ENCODE results near the gene SPIRE2. TPM values are rescaled to one million over a fixed set of nuclear protein-coding genes. Genes with fewer than 3 reads are reported as not detected.

SPIRE2 gene
- total RNA-seq, 2 experiments from 2014 or later: 0.44 to 0.80 TPM

DNA sequence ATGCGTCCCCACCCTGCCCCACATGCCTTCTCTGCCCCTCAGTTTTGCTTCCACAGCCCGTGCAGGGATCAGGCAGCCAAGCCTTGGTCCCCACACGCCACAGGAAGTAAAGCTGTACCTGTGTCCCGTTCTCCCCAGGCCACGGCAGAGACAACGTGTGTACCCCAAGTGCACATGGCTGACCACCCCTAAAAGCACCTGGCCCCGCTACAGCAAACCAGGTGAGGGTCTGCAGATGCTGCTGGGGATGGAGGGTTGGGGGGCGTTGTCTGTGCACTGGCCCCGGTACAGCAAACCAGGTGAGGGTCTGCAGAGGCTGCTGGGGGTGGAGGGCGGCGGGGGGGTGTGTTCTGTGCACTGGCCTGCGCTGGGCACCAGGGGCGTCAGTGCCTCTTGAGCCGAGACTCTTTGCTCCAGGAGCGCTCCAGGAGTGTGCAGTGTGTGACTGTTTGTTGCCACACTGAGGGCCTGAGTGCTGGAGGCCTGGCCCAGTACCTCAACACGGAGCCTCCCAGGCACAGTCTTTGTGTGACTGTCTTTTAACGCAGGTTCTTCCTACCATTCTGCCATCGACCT is 63.9 kb downstream of the SPIRE2 start:
- Mint-ChIP-seq H3K36me3 (peaks cover 35% of the 10 kb centered on the region), H3K4me3 (no peak overlapping the region), H3K4me1 (peaks cover 12% of the 10 kb centered on the region), H3K27me3 (no peaks in the 10 kb centered on the region), H3K9me3 (ENCODE audit: low read depth) (no peaks in the 10 kb centered on the region), H3K27ac (no peak overlapping the region)
- ATAC-seq: no peak
- CTCF ChIA-PET: no interaction called here
- DNase-seq: no peak

GRCh38 chr16:89892635-89893034 is 64.4 kb downstream of the SPIRE2 start:
- peaks cover 31% of the 10 kb centered on the region for H3K36me3 Mint-ChIP-seq
- no peaks in the 10 kb centered on the region for H3K9me3 Mint-ChIP-seq (ENCODE audit: low read depth)
- peaks cover 12% of the 10 kb centered on the region for H3K4me1 Mint-ChIP-seq
- no peak overlapping the region for H3K27ac Mint-ChIP-seq
- H3K27me3 Mint-ChIP-seq: no peaks in the 10 kb centered on the region
- DNase-seq (no peak), ATAC-seq (no peak)
- H3K4me3 Mint-ChIP-seq: no peak overlapping the region
- CTCF ChIA-PET: no interaction called here

DNA sequence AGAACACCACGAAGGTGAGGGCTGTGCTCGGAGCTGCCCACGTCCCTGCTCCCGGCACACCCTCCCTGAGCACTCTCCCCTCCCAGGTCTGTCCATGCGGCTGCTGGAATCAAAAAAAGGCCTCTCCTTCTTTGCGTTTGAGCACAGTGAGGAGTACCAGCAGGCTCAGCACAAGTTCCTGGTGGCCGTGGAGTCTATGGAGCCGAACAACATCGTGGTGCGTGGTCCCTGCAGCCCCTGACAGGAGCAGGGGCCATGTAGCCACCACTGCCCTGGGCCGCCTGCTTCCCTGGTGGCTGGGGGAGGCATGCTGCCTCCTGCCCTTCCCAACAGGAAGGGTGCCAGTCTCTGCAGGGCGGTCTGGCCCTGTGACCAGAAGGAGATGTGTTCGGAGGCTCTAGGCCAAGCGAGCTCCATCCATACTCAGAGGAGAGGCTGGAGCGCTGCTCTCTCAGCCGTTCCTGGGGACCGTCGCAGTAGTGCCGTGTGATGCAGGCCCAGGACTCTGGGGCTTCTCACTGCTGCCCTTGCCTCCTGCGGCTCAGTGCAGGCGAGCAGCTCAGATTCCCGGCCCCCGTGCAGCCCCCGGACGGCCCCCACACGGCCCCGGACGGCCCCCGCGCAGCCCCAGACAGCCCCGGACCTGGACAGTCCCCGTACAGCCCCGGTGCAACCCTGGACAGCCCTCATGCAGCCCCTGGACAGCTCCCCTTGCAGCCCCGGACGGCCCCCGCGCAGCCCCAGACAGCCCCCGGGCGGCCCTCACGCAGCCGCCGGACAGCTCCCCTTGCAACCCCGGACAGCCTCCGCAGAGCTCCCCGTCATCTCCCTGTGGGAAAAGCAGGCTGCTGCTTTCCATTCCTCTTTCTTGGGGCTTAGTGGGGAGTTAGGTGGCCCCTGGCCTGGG is 65.6 kb downstream of the SPIRE2 start:
- H3K4me3 Mint-ChIP-seq: no peak overlapping the region
- DNase-seq (no peak), ATAC-seq (no peak)
- CTCF ChIA-PET: interaction anchor here (1.2 to 1.7 kb wide), 2 partner anchors 16 to 33 kb away, joined by 3 to 5 read pairs; no protein-coding TSS in a partner anchor
- no peaks in the 10 kb centered on the region for H3K9me3 Mint-ChIP-seq (ENCODE audit: low read depth)
- no peak overlapping the region for H3K27ac Mint-ChIP-seq
- H3K27me3 Mint-ChIP-seq: no peaks in the 10 kb centered on the region
- H3K4me1 Mint-ChIP-seq: peaks cover 12% of the 10 kb centered on the region
- H3K36me3 Mint-ChIP-seq: peaks cover 26% of the 10 kb centered on the region

DNA sequence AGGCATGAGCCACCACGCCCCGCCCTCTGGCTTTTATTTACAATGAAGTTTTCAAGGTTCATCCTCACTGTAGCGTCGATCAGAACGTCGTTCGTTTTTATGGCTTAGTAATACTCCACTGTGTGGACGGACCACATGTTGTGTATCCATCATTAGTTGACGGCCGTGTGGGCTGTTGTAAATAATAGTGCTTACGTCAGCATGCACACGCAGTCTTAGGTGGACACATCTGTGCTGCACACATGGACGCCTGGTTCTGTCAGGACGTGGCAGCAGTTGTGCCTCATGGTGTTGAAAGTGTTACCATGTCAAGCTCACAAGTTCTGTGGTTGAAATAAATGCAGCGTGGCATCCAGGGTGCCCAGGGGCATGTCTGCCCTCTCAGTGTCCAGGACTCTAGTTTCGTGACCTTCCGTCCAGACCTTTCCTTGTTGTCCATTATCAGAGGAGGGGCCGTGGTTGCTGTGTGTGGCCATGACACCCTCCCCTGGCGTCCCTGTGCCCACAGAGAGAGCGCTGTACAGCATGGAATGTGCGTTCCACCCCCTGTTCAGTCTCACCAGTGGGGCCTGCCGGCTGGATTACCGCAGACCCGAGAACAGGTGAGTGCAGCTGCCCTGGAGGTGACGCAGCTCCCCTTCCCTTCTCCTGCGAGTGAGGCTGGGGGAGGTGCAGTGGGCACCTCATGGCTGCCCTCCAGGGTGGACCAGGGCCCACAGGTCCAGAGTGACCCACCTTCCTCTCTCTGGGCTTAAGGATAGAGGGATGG is 67.4 kb downstream of the SPIRE2 start:
- no peak for ATAC-seq
- peaks cover 32% of the 10 kb centered on the region for H3K36me3 Mint-ChIP-seq
- DNase-seq: no peak
- peaks cover 4% of the 10 kb centered on the region for H3K4me1 Mint-ChIP-seq
- no peaks in the 10 kb centered on the region for H3K9me3 Mint-ChIP-seq (ENCODE audit: low read depth)
- CTCF ChIA-PET: interaction anchor here (1.7 kb wide), 1 partner anchor 14 kb away, joined by 5 read pairs; no protein-coding TSS in a partner anchor
- H3K4me3 Mint-ChIP-seq: no peak overlapping the region
- no peak overlapping the region for H3K27ac Mint-ChIP-seq
- H3K27me3 Mint-ChIP-seq: no peaks in the 10 kb centered on the region

DNA sequence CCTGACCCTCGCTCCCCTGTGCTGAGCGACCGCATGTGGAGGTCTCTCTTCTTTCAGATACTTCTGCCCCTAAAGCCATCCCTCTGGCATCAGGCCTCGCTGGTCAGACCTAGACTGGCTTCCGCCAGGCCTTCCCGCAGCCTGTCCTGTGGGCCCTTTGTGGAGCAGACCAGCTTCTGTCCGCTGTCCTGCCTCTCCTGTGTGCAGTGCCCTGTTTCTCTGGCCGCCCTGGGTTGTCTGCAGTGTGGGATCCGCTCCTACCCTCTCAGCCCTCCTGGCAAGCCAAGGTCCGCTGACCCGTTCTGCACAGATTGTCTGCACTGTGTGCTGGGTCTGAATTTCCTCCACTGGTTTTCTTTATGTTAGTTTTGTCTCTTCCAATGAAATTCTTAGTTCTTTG is 68.9 kb downstream of the SPIRE2 start:
- no peak for ATAC-seq
- Mint-ChIP-seq H3K4me1 (no peaks in the 10 kb centered on the region), H3K27me3 (no peaks in the 10 kb centered on the region), H3K4me3 (no peak overlapping the region), H3K36me3 (peaks cover 32% of the 10 kb centered on the region), H3K27ac (no peak overlapping the region), H3K9me3 (ENCODE audit: low read depth) (no peaks in the 10 kb centered on the region)
- DNase-seq: no peak
- CTCF ChIA-PET: interaction anchor here (2.5 kb wide), 1 partner anchor 12 kb away, joined by 8 read pairs; no protein-coding TSS in a partner anchor

DNA sequence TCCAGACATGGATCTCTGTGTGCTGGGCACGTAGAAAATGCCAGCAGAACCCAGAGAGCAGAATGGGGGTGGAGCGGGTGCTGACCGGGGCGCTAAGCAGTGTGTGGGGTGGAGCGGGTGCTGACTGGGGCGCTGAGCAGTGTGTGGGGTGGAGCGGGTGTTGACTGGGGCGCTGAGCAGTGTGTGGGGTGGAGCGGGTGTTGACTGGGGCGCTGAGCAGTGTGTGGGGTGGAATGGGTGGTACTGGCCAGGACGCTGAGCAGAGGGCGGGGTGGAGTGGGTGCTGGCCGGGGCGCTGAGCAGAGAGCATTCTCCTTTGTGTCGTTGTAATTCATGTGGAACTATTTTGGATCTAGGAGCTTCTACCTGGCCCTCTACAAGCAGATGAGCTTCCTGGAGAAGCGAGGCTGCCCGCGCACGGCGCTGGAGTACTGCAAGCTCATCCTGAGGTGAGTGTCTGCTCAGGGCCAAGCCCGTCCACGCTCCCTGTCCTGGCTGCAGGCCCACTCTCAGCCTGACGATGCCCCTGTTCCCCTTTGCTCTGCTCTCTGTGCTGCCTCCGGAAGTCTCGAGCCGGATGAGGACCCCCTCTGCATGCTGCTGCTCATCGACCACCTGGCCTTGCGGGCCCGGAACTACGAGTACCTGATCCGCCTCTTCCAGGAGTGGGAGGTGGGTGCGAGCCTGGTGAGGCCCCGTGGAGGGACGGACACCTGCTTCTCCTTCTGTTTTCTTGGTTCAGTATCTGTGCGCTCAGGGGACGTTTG is 70.1 kb downstream of the SPIRE2 start:
- no peak for DNase-seq
- no peaks in the 10 kb centered on the region for H3K27me3 Mint-ChIP-seq
- H3K36me3 Mint-ChIP-seq: peaks cover 30% of the 10 kb centered on the region
- H3K27ac Mint-ChIP-seq: no peak overlapping the region
- H3K9me3 Mint-ChIP-seq (ENCODE audit: low read depth): no peaks in the 10 kb centered on the region
- H3K4me1 Mint-ChIP-seq: no peaks in the 10 kb centered on the region
- CTCF ChIA-PET: interaction anchor here (2.5 kb wide), 1 partner anchor 11 kb away, joined by 8 read pairs; no protein-coding TSS in a partner anchor
- no peak overlapping the region for H3K4me3 Mint-ChIP-seq
- ATAC-seq: no peak

GRCh38 chr16:89899879-89900481 is 71.7 kb downstream of the SPIRE2 start:
- Mint-ChIP-seq H3K9me3 (ENCODE audit: low read depth) (no peaks in the 10 kb centered on the region), H3K36me3 (peaks cover 30% of the 10 kb centered on the region), H3K4me3 (no peak overlapping the region), H3K4me1 (no peaks in the 10 kb centered on the region), H3K27me3 (no peaks in the 10 kb centered on the region), H3K27ac (no peak overlapping the region)
- CTCF ChIA-PET: interaction anchor here (2.5 kb wide), 1 partner anchor 10 kb away, joined by 8 read pairs; no protein-coding TSS in a partner anchor
- no peak for ATAC-seq
- DNase-seq: no peak

DNA sequence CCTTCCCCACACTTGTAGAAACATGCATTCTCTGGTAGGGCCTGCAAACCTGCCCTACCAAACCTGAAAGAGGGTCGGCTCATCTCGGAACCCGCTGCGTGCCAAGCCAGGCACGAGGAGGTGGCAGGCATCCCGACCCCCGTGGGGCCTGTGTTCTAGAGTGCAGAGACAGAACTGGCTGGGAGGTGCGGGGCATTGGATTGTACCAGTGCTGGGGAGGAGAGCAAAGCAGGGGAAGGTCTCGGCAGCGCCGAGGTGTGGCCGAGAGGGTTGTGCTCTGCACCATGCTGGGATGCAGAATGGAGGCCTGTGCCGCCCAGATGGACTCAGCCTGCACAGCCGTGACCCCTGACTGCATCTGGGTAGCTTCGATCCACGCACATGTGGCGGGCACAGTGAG is 72.6 kb downstream of the SPIRE2 start:
- CTCF ChIA-PET: no interaction called here
- Mint-ChIP-seq H3K36me3 (peaks cover 31% of the 10 kb centered on the region), H3K4me3 (no peak overlapping the region), H3K27ac (no peak overlapping the region), H3K9me3 (ENCODE audit: low read depth) (no peaks in the 10 kb centered on the region), H3K27me3 (no peaks in the 10 kb centered on the region), H3K4me1 (no peaks in the 10 kb centered on the region)
- DNase-seq (no peak), ATAC-seq (no peak)

- CTCF ChIA-PET: no interaction called here
- H3K27me3 Mint-ChIP-seq: no peaks in the 10 kb centered on the region
- peaks cover 2% of the 10 kb centered on the region for H3K9me3 Mint-ChIP-seq (ENCODE audit: low read depth)
- no peak for ATAC-seq
- H3K36me3 Mint-ChIP-seq: peaks cover 37% of the 10 kb centered on the region
- no peaks in the 10 kb centered on the region for H3K4me1 Mint-ChIP-seq
- no peak overlapping the region for H3K27ac Mint-ChIP-seq
- no peak overlapping the region for H3K4me3 Mint-ChIP-seq
- DNase-seq: no peak
Observed at GRCh38 chr16:89902980-89903379, 74.7 kb downstream of the SPIRE2 start.

DNA sequence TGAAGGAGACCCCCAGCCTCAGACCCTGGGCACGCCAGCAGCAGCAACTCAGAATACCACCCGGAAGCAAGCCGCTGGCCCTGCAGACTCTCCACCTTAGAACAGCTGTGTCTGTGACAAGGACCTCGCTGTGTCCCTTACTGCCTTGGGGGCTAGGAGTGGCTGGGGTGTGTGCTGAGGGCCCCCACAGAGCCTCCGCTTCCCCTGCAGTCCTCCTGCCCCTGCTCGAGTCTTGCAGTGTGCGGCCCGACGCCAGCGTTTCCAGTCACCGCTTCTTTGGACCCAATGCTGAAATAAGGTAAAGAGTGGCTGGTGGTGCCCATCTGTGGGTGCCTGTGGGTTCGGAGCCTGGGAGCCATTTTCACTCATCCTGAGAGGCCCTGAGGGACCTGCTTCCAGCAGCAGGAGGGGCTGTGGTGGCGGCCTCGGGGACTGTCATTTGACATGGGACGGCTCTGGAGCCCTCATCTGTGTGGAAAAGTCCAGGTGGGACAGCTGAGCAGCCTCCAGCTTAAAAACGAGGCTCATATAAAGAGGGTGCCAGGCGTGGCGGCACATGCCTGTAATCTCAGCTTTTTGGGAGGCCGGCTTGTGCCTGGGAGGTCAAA is 75.7 kb downstream of the SPIRE2 start:
- no peaks in the 10 kb centered on the region for H3K4me1 Mint-ChIP-seq
- peaks cover 36% of the 10 kb centered on the region for H3K36me3 Mint-ChIP-seq
- H3K9me3 Mint-ChIP-seq (ENCODE audit: low read depth): peaks cover 2% of the 10 kb centered on the region
- H3K4me3 Mint-ChIP-seq: no peak overlapping the region
- no peak overlapping the region for H3K27ac Mint-ChIP-seq
- CTCF ChIA-PET: interaction anchor here (1.0 kb wide), 1 partner anchor 9 kb away, joined by 3 read pairs; no protein-coding TSS in a partner anchor
- no peak for DNase-seq
- no peaks in the 10 kb centered on the region for H3K27me3 Mint-ChIP-seq
- no peak for ATAC-seq

DNA sequence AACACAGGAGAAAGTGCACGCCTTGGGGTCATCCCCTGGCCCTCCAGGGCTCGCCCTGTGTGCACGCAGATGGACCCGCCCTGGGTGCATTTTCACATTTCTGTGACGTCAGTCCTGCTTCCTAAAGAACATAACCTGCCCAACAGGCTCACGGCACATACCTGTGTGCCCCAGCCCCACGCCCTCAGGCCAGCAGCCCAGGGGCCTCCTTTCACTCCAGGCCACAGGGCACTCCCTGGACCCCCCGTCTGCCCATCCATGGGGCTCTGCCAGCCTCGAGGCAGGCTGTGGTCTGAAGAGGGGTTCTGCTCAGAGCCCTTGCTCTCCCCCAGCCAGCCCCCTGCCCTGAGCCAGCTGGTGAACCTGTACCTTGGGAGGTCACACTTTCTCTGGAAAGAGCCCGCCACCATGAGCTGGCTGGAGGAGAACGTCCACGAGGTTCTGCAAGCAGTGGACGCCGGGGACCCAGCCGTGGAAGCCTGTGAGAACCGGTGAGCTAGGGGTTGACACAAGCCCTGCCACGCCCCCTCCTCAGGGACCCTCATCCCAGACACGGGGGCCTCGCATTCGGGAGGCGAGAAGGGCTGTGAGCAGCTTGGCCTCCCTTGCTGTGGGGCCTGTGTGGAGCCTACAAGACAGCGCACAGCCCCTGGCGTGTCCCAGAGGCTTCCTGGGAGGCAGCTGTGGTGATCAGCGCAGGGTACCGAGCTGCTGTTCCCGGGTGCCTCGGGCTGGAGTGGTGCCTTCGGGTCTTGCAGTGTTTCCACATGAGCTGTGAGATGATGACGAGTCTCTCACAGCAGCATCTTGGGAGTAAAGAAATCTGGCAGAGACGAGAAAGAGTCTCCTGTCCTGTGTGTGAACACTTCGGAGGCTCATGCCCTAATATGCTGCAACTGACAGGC is 76.6 kb downstream of the SPIRE2 start:
- ATAC-seq: no peak
- CTCF ChIA-PET: no interaction called here
- Mint-ChIP-seq H3K27me3 (no peaks in the 10 kb centered on the region), H3K4me3 (no peak overlapping the region), H3K4me1 (peaks cover 3% of the 10 kb centered on the region), H3K9me3 (ENCODE audit: low read depth) (peaks cover 2% of the 10 kb centered on the region), H3K36me3 (peaks cover 35% of the 10 kb centered on the region), H3K27ac (no peak overlapping the region)
- DNase-seq: no peak

Data from activated CD8-positive, alpha-beta memory T cell treated with anti-CD3 and anti-CD28 coated beads, Interleukin-2, amount 10 ng/mL, durations not matched to agents 7 days and 5 days (primary cell).